GM18858 (cell line): Measurements from ENCODE around the gene ALKBH3.

Experiments
- ATAC-seq: cut with Tn5 transposase; IDR thresholded peaks from one replicate; pipeline ENCODE4 v1.9.1; 2021; ENCODE audit not compliant: unreplicated experiment

Gene ALKBH3

DNA sequence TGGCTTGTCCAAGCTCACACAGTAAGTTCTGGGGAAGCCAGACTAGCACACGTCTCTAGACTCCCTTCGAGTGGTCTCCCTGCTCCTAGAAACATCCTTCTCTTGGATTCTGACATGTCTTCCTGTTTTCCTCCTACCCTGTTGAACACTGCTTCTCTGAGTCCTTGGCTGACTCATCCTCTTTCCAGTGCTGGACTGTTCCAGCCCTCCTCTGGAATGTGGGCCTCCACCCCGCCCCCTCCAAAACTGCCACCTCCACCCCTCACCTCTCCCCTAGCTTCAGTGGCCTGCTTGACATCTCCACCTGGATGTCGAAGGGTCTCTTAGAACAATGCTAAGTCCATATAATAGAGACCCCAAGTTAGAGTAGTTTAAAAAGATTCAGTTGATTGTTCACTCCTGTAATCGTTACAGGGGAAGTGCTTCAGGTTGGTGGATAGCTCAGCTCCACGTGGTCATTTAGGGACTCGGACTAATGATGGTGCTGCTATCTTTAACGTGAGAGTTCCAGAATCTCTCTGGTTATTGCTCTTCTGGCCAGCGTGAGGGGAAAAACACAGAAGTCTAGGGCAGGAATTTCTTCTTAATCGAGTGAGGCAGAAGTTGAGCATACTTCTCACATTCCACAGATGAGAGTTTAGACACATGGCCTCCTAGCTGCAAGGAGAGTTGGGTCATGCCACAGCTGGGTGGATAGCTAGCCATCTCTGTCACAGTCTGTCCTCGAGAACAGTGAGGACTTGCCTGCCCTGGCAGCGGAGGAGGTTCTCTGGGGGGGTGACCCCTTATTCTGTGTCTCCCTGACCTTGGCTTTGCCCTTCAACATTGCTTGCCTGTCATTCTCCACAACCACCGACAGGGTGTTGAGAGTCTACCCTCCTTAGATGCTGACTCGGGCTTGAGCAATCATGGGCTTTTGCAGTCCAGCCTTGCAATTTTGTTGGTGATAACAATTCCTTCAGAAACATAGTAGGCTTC, 57.1 kb downstream of the ALKBH3 start:
- ATAC-seq: no peak

DNA sequence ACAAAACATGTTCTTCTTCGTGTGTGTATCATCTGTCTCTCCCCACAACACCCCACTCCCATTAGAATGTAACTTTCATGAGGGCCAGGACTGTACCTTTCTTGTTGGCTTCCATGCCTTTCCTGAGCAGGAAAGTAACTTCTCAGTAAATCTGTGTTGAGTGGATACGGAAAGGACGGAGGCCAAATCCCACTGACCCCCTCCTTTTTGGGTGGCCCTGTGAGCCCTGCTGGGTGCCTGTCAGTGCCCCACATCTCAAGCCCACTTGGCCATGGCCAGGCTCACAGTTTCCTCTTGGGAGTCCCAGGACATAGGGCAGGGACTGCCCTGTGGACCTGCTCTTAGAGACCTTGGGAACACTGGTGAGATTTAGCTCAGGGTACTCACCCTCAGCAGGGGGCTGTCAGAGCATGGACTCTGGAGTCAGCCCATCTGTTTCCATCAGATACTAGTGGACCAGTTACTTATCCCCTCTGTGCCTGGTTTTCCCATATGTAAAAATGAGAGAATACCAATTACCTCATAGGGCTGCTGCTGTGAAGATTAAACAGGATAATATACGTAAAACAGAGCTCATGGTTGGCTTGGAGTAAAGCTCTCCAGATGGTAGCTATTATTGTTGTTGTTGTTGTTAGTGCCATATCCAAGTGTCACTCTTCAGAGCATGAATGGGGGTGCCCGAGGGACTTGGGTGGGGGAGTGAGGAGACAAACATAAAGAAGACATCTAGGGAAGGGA, 60.8 kb downstream of the ALKBH3 start:
- no peak for ATAC-seq

DNA sequence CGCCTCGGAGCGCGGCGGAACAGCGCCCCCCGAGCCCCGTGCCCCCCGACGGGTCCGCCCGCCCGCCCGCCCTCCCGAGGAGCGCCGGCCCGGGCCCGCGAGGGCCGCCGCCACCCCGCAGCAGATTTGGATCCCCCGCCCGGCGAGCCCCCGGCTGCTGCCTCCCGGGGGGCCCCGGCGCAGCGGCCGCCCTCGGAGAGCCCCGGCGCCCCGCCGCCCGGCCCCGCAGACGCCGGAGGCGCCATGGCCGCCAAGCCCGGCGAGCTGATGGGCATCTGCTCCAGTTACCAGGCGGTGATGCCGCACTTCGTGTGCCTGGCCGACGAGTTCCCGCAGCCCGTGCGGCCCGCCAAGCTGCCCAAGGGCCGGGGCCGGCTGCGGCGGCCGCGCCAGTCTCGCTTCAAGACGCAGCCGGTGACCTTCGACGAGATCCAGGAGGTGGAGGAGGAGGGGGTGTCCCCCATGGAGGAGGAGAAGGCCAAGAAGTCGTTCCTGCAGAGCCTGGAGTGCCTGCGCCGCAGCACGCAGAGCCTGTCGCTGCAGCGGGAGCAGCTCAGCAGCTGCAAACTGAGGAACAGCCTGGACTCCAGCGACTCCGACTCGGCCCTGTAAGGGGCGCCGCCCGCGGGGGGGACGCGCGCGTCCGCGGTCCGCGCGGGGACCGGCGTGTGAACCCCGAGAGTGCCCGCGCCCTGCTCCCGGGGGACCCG, 62.2 kb downstream of the ALKBH3 start:
- ATAC-seq: no peak

DNA sequence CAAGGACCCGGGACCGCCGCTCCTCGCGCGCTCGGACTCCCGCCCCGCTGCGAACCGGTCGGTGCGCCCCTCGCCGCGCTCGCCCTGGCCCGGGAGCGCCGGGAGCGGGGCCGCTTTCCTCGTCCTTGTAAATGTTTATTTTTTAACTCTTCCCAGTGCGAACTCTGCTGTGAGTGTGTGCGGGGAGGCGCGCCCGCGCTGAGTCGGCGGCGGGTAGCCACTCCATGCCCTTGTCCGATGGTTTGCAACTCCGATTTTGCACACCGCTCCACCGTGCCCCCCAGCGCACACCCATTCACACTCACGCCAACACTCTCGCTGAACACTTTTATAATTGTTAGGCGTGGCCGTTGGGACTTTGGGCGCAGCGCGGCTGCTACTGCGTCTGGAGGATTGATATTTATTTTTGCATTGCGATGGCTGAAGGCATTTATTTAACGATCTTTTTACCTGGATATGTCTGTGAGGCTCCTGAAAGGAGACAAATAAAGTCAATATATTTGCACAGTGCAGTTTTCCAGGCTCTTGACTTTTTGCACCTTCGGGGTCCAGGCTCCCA, 62.8 kb downstream of the ALKBH3 start:
- ATAC-seq: no peak

DNA sequence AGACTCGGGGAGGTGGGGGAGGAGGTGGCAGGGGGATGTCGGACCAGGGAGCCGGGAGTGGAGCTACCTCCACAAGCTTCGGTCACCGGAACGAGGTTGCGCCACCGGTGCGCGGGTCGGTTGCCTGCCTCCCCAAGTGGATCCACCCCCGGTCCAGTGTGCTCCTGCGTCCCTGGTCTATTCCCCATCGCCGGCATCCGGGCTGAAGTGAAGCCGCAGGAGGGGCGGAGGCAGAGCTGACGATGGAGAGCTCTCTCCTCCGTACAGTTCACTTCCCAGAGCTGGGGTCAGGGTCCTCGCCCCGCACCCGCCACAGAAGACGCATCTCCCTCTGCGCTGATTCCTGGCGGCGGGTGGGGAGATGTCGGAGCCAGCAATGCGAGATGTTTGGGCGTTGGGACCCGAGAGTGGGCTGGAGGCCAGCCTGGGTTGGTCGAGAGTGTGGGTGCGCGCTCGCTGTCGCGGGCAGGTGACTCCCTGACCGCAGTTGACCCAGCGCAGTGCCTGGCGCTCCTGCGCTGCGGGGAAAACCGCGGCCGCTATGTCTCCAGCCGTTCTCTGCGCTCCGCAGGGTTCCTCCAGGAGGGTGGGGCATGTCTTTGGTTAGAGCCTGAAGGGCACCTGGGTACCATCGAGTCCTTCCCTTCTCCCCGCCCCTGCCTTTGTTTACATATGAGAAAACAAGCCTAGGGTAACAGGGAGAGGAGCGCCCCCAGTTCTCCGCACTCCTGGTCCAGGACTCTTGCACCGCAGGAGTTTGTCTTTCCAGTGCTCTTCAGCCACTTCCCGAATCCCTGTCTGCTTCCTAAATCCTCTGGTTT, 63.5 kb downstream of the ALKBH3 start:
- no peak for ATAC-seq

DNA sequence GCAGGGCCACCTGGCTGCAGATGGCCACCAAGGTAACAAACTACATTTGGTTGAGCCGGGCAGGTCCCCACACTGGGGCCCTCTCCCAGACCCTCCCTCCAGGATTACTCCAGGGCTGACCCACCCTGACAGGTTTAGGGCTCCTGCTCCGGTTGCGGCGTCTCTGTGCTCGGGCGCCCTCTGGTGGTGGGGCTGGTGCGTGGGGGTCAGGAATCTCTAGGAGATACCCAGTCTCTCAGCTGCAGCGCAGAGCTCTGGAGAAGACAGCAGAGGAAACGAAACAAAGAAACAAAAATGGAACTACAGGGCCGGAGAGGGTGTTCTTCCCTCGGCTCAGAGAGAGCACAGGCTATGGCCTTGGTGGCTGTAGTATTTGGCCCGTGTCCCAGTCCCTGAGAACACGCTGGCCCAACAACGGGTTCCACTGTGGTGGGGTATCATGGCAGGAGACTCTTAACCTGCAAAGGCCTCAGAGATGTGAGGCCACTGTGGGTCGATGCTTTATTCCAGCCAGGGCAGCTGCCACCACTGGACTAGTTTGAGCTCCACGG, 64.2 kb downstream of the ALKBH3 start:
- peak; percentile 46 for ATAC-seq

DNA sequence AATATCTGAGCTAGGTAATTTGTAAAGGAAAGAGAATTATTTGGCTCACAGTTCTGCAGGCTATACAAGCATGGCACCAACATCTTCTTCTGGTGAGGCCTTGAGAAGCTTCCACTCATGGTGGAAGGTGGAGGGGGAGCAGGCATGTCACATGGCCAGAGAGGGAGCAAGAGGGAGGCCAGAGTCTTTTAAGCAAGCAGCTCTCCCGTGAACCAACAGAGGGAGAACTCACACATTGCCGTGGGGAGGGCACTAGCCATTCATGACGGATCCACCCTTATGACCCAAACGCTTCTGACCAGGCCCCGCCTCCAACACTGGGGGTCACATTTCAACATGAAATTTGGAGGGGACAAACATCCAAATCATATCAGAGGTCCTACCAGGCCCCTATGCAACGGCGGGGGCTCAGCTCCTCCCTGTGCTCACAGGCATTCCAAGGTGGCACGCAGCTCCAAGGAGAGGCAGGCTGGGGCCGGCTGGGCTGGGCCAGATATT, 66.4 kb downstream of the ALKBH3 start:
- no peak for ATAC-seq

DNA sequence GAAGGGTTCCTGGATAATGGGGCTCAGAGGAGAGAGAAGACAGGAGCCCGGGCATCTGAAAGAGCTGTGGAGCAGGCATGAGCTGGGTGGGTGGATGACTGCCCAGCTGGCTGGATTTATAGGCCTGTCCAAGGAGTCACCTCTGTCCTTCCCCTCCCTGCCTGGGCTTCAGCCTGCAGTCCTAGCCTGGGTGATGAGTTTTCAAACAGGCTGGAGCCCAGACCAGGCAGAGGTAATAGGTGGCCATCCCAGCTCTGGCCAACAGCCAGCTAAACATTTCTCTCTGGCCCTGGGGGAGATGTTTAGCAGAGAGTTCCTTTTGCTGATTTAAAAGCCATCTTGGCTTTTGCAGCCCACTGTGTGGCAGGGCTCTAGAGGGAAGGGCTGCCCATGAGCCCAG, 67.2 kb downstream of the ALKBH3 start:
- no peak for ATAC-seq

DNA sequence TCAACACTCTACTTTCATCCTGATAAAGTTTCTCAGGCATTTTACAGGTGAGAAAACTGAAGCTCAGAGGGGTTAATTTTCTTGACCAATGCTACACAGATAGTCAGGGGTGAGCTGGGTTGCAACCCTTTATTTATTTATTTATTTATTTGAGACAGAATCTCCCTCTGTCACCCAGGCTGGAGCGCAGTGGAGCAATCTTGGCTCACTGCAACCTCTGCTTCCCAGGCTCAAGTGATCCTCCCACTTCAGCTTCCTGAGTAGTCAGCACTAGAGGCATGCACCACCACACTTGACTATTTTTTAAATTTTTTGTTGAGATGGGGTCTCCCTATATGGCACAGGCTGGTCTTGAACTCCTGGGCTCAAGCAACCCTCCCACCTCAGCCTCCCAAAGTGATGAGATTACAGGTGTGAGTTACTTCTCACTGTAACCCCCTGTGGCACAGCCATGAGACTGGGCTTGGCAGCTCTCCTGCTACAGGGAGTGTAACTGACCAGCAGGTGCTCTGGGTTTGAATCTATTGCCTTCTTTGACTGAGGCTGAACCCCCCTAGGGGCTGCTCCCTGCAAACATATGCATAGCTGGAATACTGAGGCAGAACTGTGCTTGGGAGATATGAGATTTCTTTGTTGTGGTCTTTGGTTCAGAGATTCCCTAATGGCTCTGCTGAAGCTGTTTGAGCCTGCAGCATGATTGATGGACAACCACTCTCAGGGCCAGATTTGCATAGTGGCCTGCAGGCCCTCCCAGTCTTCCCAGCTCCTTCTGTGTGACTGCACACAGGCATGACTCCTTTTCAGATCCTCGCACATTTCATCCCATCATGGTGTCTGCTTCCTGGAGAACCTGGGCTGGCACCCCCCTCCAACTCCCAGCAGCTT, 68.0 kb downstream of the ALKBH3 start:
- ATAC-seq: no peak

DNA sequence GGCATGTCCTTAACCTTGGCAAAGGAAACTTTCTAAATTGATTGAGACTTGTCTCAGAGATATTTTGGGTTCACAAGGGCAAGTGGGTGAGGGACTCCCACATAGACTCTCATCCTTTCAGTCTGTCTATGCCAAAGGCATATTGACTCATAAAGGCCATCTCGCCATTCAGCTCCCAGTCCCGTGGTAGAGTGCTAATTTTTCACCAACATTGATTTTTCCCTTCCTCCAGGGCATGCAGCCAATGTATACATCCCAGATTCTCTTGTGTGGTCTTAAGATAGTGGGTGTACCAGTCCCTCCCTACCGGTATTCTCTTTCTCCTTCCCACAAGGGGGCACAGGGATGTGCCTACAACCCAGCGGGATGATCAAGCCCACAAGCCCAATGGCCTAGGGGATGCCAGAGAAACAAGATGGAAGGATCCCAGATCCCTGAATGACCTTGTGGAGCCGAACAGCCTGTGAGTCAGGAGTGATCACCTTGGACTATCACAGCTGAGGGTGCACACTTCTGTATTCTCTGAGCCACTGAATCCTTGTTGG, 69.8 kb downstream of the ALKBH3 start:
- no peak for ATAC-seq

DNA sequence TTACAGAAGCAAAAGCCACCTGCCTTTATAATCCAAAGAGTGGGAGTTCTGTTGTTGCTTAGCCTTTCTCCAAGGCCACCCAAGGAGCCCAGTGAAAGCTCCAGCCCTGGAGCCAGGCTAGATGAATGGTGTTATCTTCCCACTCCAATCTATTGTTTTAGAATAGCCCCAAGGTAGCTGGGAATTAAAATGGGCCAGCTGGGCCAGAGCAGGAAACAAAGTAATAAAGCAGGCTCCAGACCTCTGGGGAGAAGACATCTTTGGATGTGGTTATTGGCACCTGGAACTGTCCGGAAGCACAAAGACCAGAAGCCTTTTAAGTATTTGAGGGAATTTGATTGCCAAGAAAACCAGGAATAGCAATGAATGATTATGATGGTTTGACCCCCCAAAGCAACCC, 70.6 kb downstream of the ALKBH3 start:
- ATAC-seq: no peak

DNA sequence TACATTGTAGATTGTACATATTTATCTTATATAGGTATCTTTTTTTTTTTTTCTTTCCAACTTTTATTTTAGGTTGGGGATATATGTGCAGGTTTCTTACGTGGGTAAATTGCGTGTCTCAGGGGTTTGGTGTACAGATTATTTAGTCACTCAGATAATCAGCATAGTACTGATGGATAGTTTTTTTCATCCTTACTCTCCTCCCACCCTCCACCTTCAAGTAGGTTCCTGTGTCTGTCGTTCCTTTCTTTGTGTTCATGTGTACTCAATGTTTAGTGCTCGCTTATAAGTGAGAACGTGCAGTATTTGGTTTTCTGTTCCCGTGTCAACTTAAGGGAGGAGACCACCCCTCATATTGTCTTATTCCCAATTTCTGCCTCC, 71.4 kb downstream of the ALKBH3 start:
- ATAC-seq: no peak

DNA sequence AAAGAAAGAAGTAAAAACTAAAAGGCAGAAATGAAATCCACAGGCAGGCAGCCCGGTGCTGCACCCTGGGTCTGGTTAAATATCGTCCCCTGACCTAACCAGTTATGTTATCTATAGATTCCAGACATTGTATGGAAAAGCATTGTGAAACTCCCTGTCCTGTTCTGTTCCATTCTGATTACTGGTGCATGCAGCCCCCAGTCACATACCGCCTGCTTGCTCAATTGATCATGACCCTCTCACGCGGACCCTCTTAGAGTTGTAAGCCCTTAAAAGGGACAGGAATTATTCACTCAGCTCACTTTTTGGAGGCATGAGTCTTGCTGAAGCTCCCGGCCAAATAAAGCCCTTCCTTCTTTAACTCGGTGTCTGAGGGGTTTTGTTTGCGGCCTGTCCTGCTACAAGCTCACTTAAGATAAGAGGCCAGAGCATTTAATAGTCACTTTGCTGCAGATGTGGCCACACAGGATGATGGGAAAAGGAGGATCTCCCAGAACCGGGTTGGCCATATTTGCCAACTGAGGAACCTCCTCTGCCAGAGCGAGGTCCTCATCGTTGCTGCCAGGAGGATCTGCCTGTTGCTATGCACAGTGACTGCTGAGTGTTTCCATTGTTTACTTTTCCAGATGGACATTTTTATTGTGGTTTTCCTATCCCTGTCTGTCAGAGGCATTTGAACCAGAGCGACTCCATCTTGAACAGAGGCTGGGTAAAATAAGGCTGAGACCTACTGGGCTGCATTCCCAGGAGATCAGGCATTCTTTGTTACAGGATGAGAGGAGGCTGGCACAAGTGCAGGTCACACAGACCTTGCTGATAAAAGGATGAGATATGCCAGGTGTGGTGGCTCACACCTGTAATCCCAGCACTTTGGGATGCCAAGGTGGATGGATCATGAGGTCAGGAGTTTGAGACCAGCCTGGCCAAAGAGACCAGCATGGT, 72.0 kb downstream of the ALKBH3 start:
- ATAC-seq: no peak

DNA sequence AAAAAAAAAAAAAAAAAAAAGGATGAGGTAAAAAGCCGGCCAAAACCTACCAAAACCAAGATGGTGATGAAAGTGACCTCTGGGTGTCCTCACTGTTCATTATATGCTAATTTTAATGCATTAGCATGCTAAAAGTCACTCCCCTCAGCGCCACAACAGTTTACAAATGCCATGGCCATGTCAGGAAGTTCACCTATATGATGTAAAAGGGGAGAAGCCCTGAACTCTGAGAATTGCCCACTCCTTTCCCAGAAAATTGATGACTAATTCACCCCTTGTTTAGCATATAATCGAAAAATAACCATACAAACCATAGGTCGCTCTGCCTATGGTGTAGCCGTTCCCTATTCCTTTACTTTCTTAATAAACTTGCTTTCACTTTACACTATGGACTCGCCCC, 72.9 kb downstream of the ALKBH3 start:
- no peak for ATAC-seq

DNA sequence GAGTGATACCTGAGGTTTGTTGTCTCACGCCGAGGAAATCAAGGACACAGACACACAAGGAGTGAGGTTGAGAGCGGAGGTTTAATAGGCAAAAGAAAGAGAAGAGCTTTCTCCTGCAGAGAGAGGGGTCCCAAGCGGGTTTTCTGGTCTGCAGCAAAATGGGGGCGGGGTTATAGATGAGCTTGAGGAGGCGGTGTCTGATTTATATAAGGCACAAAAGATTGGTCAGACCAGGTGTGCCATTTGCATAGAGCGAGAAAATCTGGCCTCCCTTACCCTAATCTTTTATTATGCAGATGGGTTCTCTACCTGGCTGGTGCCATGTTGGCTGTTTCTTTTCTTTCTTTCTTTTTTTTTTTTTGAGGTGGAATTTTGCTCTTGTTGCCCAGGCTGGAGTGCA, 73.6 kb downstream of the ALKBH3 start:
- ATAC-seq: no peak

DNA sequence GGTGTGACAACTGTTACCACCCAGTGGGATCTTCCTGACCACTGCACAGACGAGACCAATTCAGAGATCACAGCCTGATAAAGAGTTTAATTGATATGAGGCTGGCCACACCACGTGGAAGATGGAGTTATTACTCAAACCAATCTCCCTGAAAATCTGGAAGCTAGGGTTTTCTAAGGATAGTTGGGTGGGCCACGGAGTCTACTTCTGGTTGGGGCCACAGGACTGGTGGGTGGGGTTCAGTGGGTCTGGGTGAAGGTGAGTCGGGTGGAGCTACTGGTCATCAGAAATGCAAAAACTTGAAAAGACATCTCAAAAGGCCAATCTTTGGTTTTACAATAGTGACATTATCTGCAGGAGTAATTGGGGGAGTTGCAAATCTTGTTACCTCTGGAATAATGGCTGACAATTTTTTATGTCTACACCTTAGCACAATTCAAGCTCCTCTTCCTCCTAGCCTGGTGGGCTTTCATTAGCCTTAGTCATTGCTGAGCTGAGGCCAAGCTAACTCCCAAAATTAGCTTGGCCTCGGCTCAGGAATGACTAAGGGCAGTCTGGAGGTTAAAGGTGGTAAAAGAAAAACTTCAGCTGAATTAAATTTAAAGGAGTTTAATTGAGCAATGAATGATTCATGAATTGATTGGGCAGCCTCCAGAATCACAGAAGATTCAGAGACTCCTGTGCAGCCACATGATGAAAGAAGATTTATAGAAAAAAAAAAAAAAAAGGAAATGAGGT, 74.9 kb downstream of the ALKBH3 start:
- no peak for ATAC-seq

DNA sequence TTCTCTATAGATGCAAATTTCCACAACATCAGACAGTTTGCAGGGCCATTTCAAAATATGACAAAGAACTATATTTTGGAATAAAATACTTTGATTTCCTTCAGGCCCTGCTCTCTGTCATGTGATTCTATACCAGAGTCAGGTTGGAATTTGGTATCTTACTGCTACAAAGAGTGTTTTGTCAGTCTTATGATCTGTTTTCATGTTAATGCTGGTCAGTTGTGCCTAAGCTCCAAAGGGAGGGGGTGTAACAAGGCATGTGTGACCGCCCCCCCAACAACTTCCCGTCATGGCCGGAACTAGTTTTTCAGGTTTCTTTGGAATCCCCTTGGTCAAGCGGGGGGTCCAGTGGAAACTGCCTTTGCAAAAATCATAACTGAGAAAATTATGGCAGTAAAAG, 76.9 kb downstream of the ALKBH3 start:
- ATAC-seq: no peak
